AML-193 (cell line): ENCODE measurements around the gene TSHZ3.

Experiments
- DNase-seq, 2 experiments: peaks; one replicate each; lab custom pipeline; 2025; lab: John Stamatoyannopoulos, UW

Gene TSHZ3

GRCh38 chr19:31283701-31284100 is 65.5 kb downstream of the TSHZ3 start:
- no peak for DNase-seq

- no peak for DNase-seq
Observed at GRCh38 chr19:31282346-31282745, 66.9 kb downstream of the TSHZ3 start.

GRCh38 chr19:31280287-31281006 is 68.8 kb downstream of the TSHZ3 start:
- no peak for DNase-seq

GRCh38 chr19:31279436-31279765 is 69.8 kb downstream of the TSHZ3 start:
- no peak for DNase-seq

GRCh38 chr19:31278555-31279435 is 70.4 kb downstream of the TSHZ3 start:
- DNase-seq, result no peak

- DNase-seq, result no peak
Observed at GRCh38 chr19:31277516-31277915, 71.7 kb downstream of the TSHZ3 start.

GRCh38 chr19:31276831-31277230 is 72.4 kb downstream of the TSHZ3 start:
- no peak for DNase-seq

GRCh38 chr19:31275068-31275334 is 74.2 kb downstream of the TSHZ3 start:
- DNase-seq, result peak in 1 of 2 experiments; percentile 14

- DNase-seq, result no peak
Observed at GRCh38 chr19:31274251-31275067, 74.8 kb downstream of the TSHZ3 start.

- DNase-seq, result no peak
Observed at GRCh38 chr19:31272583-31273106, 76.6 kb downstream of the TSHZ3 start.

GRCh38 chr19:31271306-31271911 is 77.8 kb downstream of the TSHZ3 start:
- DNase-seq, result no peak

GRCh38 chr19:31270897-31271296 is 78.3 kb downstream of the TSHZ3 start:
- no peak for DNase-seq

- DNase-seq, result no peak
Observed at GRCh38 chr19:31269425-31270127, 79.7 kb downstream of the TSHZ3 start.

- DNase-seq, result no peak
Observed at GRCh38 chr19:31268751-31269383, 80.4 kb downstream of the TSHZ3 start.

GRCh38 chr19:31266731-31267130 is 82.5 kb downstream of the TSHZ3 start:
- DNase-seq, result no peak

GRCh38 chr19:31266196-31266595 is 83.0 kb downstream of the TSHZ3 start:
- no peak for DNase-seq

- no peak for DNase-seq
Observed at GRCh38 chr19:31264041-31264778, 85.0 kb downstream of the TSHZ3 start.

GRCh38 chr19:31263328-31263727 is 85.9 kb downstream of the TSHZ3 start:
- no peak for DNase-seq

- DNase-seq, result no peak
Observed at GRCh38 chr19:31262725-31263191, 86.5 kb downstream of the TSHZ3 start.

GRCh38 chr19:31261603-31262212 is 87.5 kb downstream of the TSHZ3 start:
- DNase-seq, result no peak
